AML-193 (cell line): Measurements from ENCODE around the gene CLBA1.

Experiments used
- DNase-seq, 2 experiments: peaks; one replicate each; lab custom pipeline; 2025; lab: John Stamatoyannopoulos, UW

CLBA1 gene

DNA sequence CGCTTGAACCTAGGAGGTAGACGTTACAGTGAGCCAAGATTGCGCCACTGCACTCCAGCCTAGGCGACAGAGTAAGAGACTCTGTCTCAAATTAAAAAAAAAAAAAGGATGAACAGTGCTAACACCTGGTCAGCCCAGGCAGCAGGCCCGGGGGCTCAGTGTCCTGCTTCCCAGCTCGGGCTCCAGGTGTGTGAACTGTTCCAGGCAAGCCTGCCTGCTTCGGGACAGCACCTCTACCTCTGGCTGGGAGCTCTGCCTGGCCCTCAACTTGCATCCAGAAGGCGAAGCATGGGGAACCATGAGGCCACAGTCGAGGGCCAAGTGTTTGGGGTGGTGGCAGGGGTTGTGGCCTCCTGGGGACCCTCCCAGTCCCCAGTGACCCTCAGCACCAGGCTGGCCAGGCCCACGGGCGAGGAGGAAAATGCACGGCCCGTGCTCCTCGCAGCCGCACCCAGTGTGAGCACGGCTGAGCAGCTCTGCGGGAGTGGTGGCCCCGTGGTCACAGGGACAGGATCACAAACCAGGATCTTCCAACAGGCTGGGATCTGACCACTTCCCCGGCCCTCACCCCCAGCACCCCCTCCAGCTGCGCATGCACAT is 19.8 kb downstream of the CLBA1 start:
- no peak for DNase-seq

DNA sequence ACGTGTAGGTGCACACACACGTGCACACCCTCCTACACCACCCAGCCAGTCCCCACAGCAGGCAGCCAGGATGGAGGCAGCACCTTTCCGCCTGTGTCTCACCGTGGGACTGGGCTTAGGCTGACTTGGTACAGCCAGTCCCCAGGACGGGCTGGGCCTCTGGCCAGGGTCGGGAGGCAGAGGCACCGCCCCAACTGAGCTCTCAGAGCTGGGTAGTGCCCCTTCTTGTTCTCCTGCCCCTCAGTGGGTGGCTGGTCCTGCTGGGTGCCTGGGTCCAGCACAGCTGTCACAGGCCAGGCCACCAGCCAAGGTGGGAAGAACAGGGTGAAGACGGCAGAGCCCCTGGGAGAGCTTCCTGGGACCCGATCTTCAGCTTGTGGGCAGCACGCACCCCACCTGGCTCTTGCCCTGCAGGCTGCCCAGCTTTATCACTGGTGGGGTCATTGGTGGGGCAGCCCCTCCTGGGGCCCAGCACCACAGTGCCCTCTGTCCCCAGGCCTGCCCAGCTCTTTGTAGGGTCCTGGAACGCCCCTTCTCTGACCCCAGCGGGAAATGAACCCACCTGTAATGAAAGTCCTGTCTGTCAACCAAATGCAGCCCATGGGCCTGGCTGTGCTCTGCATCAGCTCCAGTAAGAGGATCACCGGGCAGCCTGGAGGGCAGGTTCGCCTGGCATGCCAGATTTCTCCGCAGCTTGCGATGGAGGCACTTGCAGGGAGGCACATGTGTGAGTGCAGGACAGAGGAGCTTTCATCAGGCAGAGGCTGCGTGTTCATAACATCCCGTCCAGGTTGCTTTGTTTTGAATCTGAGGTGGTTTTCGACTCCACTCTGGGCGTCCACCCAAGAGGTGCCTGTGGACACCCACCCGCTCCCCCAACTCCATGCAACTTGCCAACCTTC is 20.6 kb downstream of the CLBA1 start:
- DNase-seq: no peak

GRCh38 chr14:105006831-105007592 is 21.4 kb downstream of the CLBA1 start:
- DNase-seq: no peak

- no peak for DNase-seq
These were observed 22.1 kb downstream of the CLBA1 start for GRCh38 chr14:105007593-105008264.

DNA sequence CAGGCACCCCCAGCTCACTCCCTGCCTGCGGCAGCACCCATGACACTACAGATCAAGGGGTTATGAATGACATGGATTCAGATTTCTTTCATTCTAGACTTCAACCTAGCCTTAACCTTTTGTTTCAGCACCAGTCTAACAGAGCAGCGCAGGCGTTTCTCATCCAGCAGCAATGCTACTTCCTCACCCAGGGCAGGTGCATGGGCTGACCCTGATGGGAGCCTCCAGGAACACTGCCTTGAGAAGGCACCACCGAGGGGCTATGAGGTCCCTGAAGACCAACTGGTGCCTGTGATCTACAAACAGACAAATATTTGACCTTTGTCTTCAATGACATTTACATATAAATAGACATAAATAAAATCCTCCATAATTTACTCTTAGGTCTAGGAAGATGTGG is 24.5 kb downstream of the CLBA1 start:
- DNase-seq: no peak

GRCh38 chr14:105010891-105011291 is 25.3 kb downstream of the CLBA1 start:
- no peak for DNase-seq

DNA sequence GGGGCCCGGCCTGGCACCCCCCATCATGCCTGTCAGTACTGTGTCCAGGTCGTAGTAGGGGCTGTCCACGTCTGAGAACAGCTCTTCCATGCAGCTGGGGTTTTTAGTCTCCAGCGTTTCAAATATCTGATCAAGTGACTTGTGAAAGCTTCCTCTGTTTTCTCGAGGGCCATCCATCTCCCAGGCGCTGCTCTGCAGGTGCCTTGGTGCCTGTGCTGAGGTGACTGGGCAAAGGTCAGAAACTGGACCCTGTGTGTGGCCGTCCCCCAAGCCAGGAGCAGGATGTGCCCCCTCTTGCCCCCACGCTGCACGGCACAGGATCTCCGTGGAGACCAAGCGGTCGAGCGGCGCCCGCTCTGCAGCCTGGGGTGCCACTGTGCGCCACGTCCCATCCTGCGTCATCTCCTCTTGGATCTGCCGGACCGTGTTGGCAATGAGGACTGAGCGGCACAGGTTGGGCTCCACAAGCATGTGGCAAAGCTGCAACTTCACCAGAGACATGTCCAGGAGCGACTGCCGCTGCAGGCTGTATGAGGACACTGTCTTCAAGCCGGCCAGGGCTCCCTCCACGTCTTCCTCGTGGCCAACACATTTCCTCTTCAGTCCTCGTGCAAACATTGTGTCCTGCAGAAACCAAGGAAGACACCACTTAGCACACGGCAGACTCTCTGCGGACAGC is 25.9 kb downstream of the CLBA1 start:
- DNase-seq: no peak

DNA sequence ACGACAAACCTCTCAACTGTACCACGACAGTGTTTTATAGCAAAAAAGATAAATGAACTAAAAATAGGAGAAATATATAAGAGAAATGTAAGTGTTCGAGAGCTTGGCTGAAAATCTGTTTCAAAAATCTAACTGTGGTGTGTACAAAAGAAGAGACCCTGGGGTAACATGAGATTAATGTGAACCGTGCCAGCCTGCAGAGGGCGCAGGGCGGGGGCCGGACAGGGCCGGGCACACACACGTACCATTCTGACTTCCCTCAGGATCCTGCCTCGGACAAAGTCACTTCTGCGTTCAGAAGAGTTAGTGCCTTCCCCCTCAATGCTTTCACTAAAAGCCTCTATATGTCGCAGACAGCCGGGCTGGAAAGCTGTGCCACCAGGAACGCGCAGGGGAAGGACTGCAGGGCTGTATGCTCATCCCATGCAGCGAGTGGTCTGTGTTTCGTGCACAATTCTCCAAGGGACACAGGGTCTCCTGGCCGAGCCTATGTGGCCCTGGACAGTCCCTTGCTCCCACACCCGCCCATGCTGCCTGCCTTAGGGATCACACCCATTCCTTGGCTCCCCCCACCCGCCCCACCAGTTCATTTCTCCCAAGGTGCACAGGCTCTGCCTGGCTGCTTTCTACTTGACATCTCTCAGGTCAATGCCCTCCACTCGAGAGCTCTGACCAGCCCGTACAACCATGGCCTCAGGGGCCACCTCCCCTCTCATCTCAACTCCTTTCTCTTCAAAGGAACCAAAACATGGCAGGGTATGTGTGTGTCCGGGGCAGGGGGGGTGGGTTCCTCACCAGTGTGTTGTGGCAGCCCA is 26.8 kb downstream of the CLBA1 start:
- DNase-seq: no peak

GRCh38 chr14:105013150-105013785 is 27.7 kb downstream of the CLBA1 start:
- DNase-seq: no peak

DNA sequence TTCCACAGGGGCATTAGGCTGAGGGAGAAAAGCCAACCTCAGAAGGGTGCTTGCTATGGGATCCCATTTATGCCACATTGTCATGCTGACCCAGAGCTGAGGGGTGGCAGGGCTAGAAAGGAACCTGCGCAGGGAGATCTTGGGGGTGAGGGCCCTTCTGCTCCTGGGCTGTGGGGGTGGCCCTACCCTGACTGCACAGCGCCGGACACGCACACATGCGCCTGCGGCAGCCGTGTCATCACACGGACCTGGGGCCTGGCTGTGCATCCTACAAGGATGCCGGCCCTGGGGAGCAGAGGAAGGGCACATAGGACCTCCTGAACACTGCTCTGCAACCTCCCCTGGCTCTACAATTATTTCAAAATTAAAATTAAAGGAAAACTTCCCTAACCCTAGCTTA is 28.4 kb downstream of the CLBA1 start:
- no peak for DNase-seq

DNA sequence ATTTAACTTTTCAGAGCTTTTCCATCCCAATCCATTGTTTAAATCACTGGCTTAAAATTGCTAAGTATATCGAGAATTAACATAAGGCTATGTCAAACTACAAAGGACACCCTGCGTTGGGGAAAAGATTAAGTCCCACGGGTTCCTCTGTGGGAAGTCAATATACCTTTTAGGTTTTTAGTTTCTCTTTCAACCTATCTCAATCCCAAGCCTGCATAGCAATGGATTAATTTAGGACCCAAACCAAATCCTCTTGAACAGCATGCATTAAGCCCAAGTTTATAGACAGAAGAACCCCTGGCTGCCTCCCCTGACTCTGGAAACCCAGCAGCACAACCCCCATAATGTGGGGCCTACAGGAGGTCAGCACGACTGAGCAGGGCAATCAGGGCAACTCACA is 29.0 kb downstream of the CLBA1 start:
- DNase-seq: no peak

DNA sequence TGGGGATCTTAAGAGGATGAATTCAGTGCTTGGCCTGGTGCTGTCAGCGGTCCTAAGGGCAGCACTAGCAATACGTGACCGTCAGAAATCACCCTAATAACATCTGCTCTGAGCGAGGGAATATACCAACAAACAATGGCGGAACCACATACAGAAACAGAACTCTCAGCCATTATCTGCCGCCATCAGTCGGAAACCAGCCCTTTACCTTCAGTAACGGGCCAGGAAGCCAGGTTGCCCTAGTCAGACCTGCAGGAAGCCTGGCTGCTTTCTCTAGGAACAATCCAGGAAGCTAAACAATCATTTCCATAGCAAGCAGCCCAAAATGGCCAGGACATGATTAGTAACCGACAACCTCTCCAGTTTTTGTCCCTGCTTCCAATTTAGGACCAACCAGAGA is 29.7 kb downstream of the CLBA1 start:
- DNase-seq: no peak

- DNase-seq: no peak
These were observed 30.3 kb downstream of the CLBA1 start for GRCh38 chr14:105015905-105016304.

DNA sequence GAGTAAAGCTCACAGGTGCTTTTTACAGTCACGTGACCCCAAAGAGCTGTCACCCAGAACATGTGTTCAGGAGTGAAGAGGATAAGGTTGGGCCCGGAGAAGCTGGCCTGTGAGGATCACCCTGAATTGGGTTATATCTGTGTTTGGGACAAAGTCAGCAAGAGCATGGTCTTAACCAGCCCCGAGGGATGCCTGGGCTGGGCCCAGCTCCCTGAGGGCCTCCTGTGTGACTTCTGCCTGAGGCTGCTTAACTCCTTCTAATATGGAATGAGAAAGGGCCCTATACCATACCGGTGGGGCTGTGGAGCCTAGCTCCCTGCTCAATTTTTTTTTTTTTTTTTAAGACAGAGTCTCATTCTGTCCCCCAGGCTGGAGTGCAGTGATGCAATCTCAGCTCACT is 32.8 kb downstream of the CLBA1 start:
- DNase-seq: no peak

DNA sequence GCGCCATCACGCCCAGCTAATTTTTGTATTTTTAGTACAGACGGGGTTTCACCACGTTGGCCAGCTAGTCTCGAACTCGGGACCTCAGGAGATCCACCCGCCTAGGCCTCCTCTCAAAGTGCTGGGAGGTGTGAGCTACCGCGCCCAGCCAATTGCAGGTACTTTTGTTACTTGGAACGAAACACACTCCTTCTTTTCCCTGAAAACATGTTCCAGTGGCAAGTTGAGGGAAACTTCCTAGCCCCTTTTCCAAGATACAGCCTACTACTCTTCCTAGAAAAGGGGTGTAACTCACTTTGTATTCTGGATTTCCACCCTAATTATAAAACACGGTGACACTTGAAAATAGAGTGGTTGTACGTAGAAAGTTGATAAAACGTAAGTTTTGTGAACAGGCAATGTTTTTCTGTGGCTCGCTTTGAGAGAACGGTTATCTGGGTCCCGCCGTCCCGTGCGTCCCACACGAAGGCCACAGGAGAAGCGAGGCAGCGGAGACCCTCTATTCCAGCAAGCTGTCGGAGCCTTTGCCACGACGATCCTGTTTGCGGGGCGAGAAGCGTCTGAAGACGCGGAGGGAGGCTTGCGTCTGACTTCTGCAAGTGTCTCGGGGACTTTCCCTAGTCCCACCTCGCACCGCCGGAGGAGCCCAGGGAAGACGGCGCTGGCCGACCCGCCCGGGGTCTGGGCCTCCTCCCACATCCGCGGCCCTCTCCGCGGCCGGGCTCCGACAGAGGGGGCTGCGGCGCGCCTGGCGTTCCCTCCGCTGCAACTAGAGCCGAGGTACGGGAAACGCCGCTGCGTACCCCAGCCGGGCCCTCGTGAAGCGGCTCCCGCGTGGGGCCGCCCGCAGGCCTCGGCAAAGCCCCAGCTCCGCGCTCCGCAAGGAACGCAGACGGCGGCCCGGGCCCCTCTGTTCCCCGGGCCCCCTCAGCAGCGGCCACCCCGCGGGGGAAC is 34.5 kb downstream of the CLBA1 start:
- DNase-seq: no peak

DNA sequence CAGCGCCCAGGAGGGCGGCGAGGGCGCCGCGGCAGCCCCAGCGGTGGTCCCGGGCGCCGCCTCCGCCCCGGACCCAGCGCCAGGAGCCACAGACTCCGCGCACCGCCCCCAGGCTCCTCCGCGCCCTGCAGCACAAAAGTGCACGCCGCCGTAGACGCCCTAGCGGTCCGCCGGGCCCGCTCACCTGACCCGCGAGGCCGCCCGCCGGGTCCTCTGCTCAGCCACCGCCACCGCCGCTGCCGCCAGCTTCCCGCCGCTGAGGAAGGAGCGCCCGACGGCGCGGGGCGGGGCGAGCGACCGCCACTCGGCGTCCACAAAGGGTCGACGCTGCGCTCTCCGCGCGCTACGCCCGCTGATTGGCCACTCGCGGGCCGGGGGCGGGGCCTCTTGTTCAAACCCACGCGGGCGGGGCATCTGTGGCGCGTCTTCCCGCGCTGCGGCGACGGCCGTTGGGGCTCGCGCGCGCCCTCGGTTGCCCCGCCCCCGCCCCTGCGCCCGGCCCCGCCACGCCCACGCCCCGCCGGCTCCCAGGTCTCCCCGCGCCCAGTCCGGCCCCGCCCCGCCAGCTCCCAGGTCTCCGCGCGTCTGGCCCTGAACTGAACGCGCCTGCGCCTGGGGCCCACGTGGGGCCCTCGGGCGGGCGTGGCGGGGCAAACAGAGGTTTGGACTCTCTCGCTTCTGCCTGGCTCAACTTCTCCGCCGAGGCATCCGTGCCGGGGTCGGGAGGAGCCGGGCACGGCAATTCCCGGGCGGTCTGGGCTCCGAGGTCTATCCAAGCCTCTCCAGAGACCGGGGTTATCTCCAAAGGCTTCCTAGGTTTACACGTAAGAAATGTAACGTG is 35.4 kb downstream of the CLBA1 start, which contains the start of gene CDCA4:
Gene CDCA4 (minus strand): TSS at position 269 of the 841 bp plus-strand sequence. CDS start 9,154 bp downstream, outside the sequence.
- DNase-seq: peak; percentile 97 to 98

- DNase-seq: peak in 1 of 2 experiments; percentile 59
These were observed 36.2 kb downstream of the CLBA1 start for GRCh38 chr14:105021656-105022275.

- DNase-seq: no peak
These were observed 36.7 kb downstream of the CLBA1 start for GRCh38 chr14:105022276-105022670.
